HepG2 (cell line): ENCODE results near the gene MAP2K2. TPM values are rescaled to one million over a fixed set of nuclear protein-coding genes. Genes with fewer than 3 reads are reported as not detected.

Source experiments
- ATF6 ChIP-seq: sonication (generic); formaldehyde crosslinking; conservative IDR thresholded peaks from 2 replicates; pipeline ENCODE4 v1.4.0; 2020; ENCODE audit warnings: missing genetic modification reagents
- GMEB1 ChIP-seq: sonication (generic); formaldehyde crosslinking; IDR thresholded peaks from 2 replicates; pipeline ENCODE4 v1.5.1; 2020; ENCODE audit warnings: missing genetic modification reagents, mild to moderate bottlenecking, borderline replicate concordance
- GMEB2 ChIP-seq: IDR thresholded peaks from 2 replicates; pipeline ENCODE4 v1.6.1; 2016; ENCODE audit warnings: missing biosample characterization, missing genetic modification reagents, low read depth
- LCORL ChIP-seq, 2 experiments: fragments of 450-650 bp in 1 of 2; sonication (generic) in 1 of 2; formaldehyde crosslinking in 1 of 2; IDR thresholded peaks; 2 replicates each; pipeline versions ENCODE4 v1.5.0 to v1.6.1; 2017 to 2020; ENCODE audit warnings: antibody characterized with exemption in 1 of 2, missing genetic modification reagents in 1 of 2
- MATR3 ChIP-seq: sonication (generic); formaldehyde crosslinking; IDR thresholded peaks from 2 replicates; pipeline ENCODE4 v1.4.0; 2020; ENCODE audit warnings: missing genetic modification reagents
- MYC ChIP-seq: sonication (generic); formaldehyde crosslinking; IDR thresholded peaks from 2 replicates; pipeline ENCODE4 v1.9.0; 2021; ENCODE audit warnings: missing genetic modification reagents, borderline replicate concordance
- RFXANK ChIP-seq: IDR thresholded peaks from 2 replicates; pipeline ENCODE4 v1.6.1; 2016
- SCMH1 ChIP-seq: sonication (generic); formaldehyde crosslinking; IDR thresholded peaks from 2 replicates; pipeline ENCODE4 v1.9.0; 2021; ENCODE audit warnings: missing genetic modification reagents, mild to moderate bottlenecking, borderline replicate concordance
- SOX5 ChIP-seq: IDR thresholded peaks from 2 replicates; pipeline ENCODE4 v1.6.1; 2016; ENCODE audit warnings: borderline replicate concordance
- U2AF1 ChIP-seq: fragments of 200-400 bp; formaldehyde crosslinking; optimal IDR thresholded peaks from 2 replicates; pipeline ENCODE3; 2017; ENCODE audit warnings: mild to moderate bottlenecking, low read depth, low read length
- ZKSCAN1 ChIP-seq: fragments of 150-350 bp; IDR thresholded peaks from 2 replicates; pipeline ENCODE4 v1.6.1; 2014; ENCODE audit warnings: low read length
- ZNF329 ChIP-seq: sonication (generic); formaldehyde crosslinking; IDR thresholded peaks from 2 replicates; pipeline ENCODE4 v1.9.0; 2021; ENCODE audit warnings: low read depth, mild to moderate bottlenecking, missing genetic modification reagents
- ZNF383 ChIP-seq: sonication (generic); formaldehyde crosslinking; IDR thresholded peaks from 2 replicates; pipeline ENCODE4 v1.4.0; 2020; ENCODE audit warnings: missing genetic modification reagents, mild to moderate bottlenecking, borderline replicate concordance
- ZNF510 ChIP-seq: sonication (generic); formaldehyde crosslinking; IDR thresholded peaks from 2 replicates; pipeline ENCODE4 v1.4.0; 2020; ENCODE audit warnings: low read depth, mild to moderate bottlenecking, missing genetic modification reagents
- ZNF614 ChIP-seq: IDR thresholded peaks from 2 replicates; pipeline ENCODE4 v1.6.1; 2018; ENCODE audit warnings: missing biosample characterization, missing genetic modification reagents, inconsistent platforms, borderline replicate concordance
- ZNF781 ChIP-seq: sonication (generic); formaldehyde crosslinking; IDR thresholded peaks from 2 replicates; pipeline ENCODE4 v1.5.1; 2020; ENCODE audit warnings: borderline replicate concordance, mild to moderate bottlenecking, missing genetic modification reagents; ENCODE audit errors: not compliant biosample characterization
- polyA plus RNA-seq, 8 experiments: library from polyadenylated mRNA; depleted of rRNA in 3 of 8; stranded (reverse) in 7 of 8; unstranded in 1 of 8; fragments of >200 nt; fragmentation: Illumina TruSeq in 4 of 8; extraction: Trizol in 4 of 8; gene quantifications; 2 replicates each; pipeline versions ENCODE4 v1.2.1 to v1.2.3, GENCODE V29; 2011 to 2016; ENCODE audit warnings: low read depth in 4 of 8, missing spikeins in 1 of 8, mixed read lengths in 1 of 8; ENCODE audit not compliant: insufficient read depth in 1 of 8
- total RNA-seq, 5 experiments: library from RNA; depleted of rRNA; stranded (reverse); fragments of >200 nt; fragmentation: Illumina TruSeq; extraction: Trizol; gene quantifications; 2 replicates each; pipeline ENCODE4 v1.2.3, GENCODE V29; 2016; ENCODE audit warnings: low read depth in 1 of 5
- TF ChIP-seq, protein P1 (sequence below): sonication (generic); formaldehyde crosslinking; IDR thresholded peaks from 2 replicates; pipeline ENCODE4 v1.5.1; 2020; ENCODE audit warnings: mild to moderate bottlenecking, missing genetic modification reagents, borderline replicate concordance

The MAP2K2 gene
- total and polyA plus RNA-seq, 2 of the 13 experiments (the other 11 are each of a cell fraction or from before 2014, with no cell fraction given): 70.3 to 80.9 TPM

DNA sequence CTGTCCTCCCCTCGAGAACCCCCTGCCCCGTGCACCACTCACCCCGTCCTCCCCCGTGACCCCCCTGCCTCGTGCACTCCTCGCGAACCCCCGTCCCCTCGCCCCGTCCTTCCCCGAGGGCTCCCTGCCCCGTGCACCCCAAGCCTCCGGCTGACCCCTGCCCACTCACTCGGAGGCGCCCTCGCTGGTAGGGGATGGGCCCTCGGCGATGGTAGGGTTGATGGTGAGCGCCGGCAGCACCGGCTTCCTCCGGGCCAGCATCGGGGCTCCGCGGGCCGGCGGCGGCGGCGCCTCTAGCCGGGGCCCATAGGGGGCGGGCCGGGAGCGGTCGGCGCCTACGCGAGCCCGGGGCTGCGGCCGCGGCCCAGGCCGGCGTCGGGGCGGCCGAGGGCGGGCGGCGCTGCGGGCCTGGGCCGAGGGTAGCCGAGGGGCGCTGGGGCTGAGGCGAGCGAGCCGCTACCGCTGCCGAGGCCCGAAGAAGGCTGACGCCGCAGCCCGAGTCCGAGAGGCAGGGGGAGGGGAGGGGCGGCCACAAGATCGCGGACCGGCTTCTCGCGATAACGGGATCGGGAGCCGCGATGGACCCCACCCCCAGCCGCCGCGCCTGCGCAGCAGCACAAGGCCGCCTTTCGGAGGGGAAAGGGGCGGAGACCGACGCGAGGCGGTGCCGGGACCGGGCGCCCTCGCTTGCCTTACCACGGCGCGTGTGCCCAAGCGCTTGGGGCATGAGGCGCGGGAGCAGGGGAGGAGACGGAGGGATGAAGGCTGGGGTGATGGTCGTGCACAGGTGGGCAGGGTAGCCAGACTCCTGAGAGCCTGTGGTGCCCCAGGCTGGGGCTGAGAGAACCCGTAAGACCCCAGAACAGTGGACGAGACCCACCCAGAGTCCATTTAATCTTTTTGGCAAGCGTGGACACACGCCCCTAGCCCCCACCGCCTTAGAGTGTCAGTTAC is at the start of gene MAP2K2 (continued):
- TF ChIP-seq ATF6 (CRISPR knock-in tag): no peak; the same call in 1 of the 2 replicates
- peak; percentile 67; the same call in 1 of the 2 replicates for TF ChIP-seq GMEB1
- no peak for TF ChIP-seq SCMH1 (CRISPR knock-in tag)
- TF ChIP-seq MATR3 (CRISPR knock-in tag): no peak
- TF ChIP-seq LCORL (IDR thresholded peaks at IDR 0.05): no peak
- TF ChIP-seq LCORL (CRISPR knock-in tag; IDR thresholded peaks at IDR 0.05): peak; percentile 26; the same call in 1 of the 2 replicates
- TF ChIP-seq U2AF1: no peak
- TF ChIP-seq ZKSCAN1: no peak
- TF ChIP-seq ZNF329: 0 out of 2 replicates have a peak, but pooled peaks have one; percentile 21
- peak; percentile 89; the same call in 1 of the 2 replicates for TF ChIP-seq ZNF510 (CRISPR knock-in tag)
- TF ChIP-seq MYC (CRISPR knock-in tag): peak; percentile 92
- no peak for TF ChIP-seq RFXANK
- peak; percentile 80 for TF ChIP-seq ZNF781 (CRISPR knock-in tag)
- no peak for TF ChIP-seq ZNF383 (CRISPR knock-in tag)
- TF ChIP-seq, protein P1, sequence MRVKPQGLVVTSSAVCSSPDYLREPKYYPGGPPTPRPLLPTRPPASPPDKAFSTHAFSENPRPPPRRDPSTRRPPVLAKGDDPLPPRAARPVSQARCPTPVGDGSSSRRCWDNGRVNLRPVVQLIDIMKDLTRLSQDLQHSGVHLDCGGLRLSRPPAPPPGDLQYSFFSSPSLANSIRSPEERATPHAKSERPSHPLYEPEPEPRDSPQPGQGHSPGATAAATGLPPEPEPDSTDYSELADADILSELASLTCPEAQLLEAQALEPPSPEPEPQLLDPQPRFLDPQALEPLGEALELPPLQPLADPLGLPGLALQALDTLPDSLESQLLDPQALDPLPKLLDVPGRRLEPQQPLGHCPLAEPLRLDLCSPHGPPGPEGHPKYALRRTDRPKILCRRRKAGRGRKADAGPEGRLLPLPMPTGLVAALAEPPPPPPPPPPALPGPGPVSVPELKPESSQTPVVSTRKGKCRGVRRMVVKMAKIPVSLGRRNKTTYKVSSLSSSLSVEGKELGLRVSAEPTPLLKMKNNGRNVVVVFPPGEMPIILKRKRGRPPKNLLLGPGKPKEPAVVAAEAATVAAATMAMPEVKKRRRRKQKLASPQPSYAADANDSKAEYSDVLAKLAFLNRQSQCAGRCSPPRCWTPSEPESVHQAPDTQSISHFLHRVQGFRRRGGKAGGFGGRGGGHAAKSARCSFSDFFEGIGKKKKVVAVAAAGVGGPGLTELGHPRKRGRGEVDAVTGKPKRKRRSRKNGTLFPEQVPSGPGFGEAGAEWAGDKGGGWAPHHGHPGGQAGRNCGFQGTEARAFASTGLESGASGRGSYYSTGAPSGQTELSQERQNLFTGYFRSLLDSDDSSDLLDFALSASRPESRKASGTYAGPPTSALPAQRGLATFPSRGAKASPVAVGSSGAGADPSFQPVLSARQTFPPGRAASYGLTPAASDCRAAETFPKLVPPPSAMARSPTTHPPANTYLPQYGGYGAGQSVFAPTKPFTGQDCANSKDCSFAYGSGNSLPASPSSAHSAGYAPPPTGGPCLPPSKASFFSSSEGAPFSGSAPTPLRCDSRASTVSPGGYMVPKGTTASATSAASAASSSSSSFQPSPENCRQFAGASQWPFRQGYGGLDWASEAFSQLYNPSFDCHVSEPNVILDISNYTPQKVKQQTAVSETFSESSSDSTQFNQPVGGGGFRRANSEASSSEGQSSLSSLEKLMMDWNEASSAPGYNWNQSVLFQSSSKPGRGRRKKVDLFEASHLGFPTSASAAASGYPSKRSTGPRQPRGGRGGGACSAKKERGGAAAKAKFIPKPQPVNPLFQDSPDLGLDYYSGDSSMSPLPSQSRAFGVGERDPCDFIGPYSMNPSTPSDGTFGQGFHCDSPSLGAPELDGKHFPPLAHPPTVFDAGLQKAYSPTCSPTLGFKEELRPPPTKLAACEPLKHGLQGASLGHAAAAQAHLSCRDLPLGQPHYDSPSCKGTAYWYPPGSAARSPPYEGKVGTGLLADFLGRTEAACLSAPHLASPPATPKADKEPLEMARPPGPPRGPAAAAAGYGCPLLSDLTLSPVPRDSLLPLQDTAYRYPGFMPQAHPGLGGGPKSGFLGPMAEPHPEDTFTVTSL (CRISPR knock-in tag): no peak
- TF ChIP-seq SOX5 (CRISPR knock-in tag): peak; percentile 68
- TF ChIP-seq ZNF614 (CRISPR knock-in tag): peak; percentile 78; the same call in 1 of the 2 replicates
- TF ChIP-seq GMEB2: no peak
